OCI-LY3 (cell line): ENCODE data around the gene DUXB.

Experiments
- EZH2phosphoT487 ChIP-seq: fragments of 200-600 bp; shearing (Covaris generic); IDR thresholded peaks from 2 replicates; pipeline ENCODE4 v1.6.1; 2018; ENCODE audit warnings: antibody characterized with exemption, mixed run types, low read depth
- TF ChIP-seq, protein P1 (sequence below): fragments of 200-600, 300-600 bp; sonication (generic); IDR thresholded peaks from 2 replicates; pipeline ENCODE4 v1.5.1; 2014; ENCODE audit warnings: antibody characterized with exemption, low read length, low read depth

DNA sequence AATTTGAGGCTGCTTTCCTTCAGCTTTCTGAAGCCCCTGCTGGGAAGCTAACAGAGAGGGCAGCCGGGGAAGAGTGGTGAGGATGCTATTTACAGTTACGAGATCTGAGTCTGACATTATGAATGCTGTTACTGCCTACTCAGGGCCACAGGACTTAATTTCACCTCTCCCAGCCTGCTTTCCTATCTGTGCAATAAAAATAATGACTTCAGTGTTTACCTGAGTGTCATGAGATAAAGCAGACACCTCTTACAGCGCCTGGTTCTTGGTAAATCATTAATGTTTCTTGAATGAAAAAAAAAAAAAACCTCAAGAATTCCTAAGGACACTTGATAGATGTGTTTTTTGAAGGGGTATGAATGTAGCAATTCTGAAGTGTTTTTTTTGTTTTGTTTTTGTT is 49.3 kb upstream of the DUXB start:
- TF ChIP-seq, protein P1, sequence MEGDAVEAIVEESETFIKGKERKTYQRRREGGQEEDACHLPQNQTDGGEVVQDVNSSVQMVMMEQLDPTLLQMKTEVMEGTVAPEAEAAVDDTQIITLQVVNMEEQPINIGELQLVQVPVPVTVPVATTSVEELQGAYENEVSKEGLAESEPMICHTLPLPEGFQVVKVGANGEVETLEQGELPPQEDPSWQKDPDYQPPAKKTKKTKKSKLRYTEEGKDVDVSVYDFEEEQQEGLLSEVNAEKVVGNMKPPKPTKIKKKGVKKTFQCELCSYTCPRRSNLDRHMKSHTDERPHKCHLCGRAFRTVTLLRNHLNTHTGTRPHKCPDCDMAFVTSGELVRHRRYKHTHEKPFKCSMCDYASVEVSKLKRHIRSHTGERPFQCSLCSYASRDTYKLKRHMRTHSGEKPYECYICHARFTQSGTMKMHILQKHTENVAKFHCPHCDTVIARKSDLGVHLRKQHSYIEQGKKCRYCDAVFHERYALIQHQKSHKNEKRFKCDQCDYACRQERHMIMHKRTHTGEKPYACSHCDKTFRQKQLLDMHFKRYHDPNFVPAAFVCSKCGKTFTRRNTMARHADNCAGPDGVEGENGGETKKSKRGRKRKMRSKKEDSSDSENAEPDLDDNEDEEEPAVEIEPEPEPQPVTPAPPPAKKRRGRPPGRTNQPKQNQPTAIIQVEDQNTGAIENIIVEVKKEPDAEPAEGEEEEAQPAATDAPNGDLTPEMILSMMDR, result no peak
- no peak for TF ChIP-seq EZH2phosphoT487
